ENCODE measurements around the gene ACOT7.
"Not testable (repeated sequence)": the region's sequence is repeated elsewhere in the genome, so short reads cannot be mapped to it uniquely, and the experiment has no call there.

ACOT7 gene

GRCh38 chr1:6235296-6235677 is 158.3 kb downstream of the ACOT7 start:
- Histone ChIP-seq H3K27me3 (ENCODE audit: insufficient read depth, low read length) (peaks cover 3% of the 10 kb centered on the region), H3K9ac (ENCODE audit: low read depth, low read length) (peak overlapping the region; percentile 94), H3K9me3 (ENCODE audit: insufficient read depth, low read depth, low read length) (no peaks in the 10 kb centered on the region), H3K4me1 (ENCODE audit: insufficient read depth, low read length) (peaks cover 24% of the 10 kb centered on the region; the same call in 1 of the 2 replicates), H3K36me3 (ENCODE audit: insufficient read depth, low read depth, low read length) (peaks cover 40% of the 10 kb centered on the region), H3K27ac (ENCODE audit: low read length) (no peak overlapping the region), H3K4me3 (ENCODE audit: low read length) (peak overlapping the region; percentile 88)

- H3K4me3 ChIP-seq (ENCODE audit: low read length), result peak overlapping the region; percentile 88
- no peak overlapping the region for H3K27ac ChIP-seq (ENCODE audit: low read length)
- no peaks in the 10 kb centered on the region for H3K27me3 ChIP-seq (ENCODE audit: insufficient read depth, low read length)
- no peaks in the 10 kb centered on the region for H3K9me3 ChIP-seq (ENCODE audit: insufficient read depth, low read depth, low read length)
- peaks cover 46% of the 10 kb centered on the region for H3K36me3 ChIP-seq (ENCODE audit: insufficient read depth, low read depth, low read length)
- peak overlapping the region; percentile 94 for H3K9ac ChIP-seq (ENCODE audit: low read depth, low read length)
- H3K4me1 ChIP-seq (ENCODE audit: insufficient read depth, low read length), result peaks cover 18% of the 10 kb centered on the region; the same call in 1 of the 2 replicates
Measured at GRCh38 chr1:6234502-6235295, 158.9 kb downstream of the ACOT7 start.

GRCh38 chr1:6233376-6233775 is 160.2 kb downstream of the ACOT7 start:
- no peak overlapping the region for H3K4me3 ChIP-seq (ENCODE audit: low read length)
- H3K4me1 ChIP-seq (ENCODE audit: insufficient read depth, low read length), result peaks cover 10% of the 10 kb centered on the region; the same call in 1 of the 2 replicates
- H3K27me3 ChIP-seq (ENCODE audit: insufficient read depth, low read length), result no peaks in the 10 kb centered on the region
- H3K27ac ChIP-seq (ENCODE audit: low read length), result no peak overlapping the region
- peaks cover 57% of the 10 kb centered on the region for H3K36me3 ChIP-seq (ENCODE audit: insufficient read depth, low read depth, low read length)
- no peaks in the 10 kb centered on the region for H3K9me3 ChIP-seq (ENCODE audit: insufficient read depth, low read depth, low read length)
- H3K9ac ChIP-seq (ENCODE audit: low read depth, low read length), result peak overlapping the region; percentile 32; the same call in 1 of the 2 replicates

GRCh38 chr1:6225651-6226050 is 167.9 kb downstream of the ACOT7 start:
- H3K9ac ChIP-seq (ENCODE audit: low read depth, low read length), result no peak overlapping the region
- H3K27me3 ChIP-seq (ENCODE audit: insufficient read depth, low read length), result no peaks in the 10 kb centered on the region
- H3K27ac ChIP-seq (ENCODE audit: low read length), result no peak overlapping the region
- peaks cover 94% of the 10 kb centered on the region for H3K36me3 ChIP-seq (ENCODE audit: insufficient read depth, low read depth, low read length)
- no peak overlapping the region for H3K4me3 ChIP-seq (ENCODE audit: low read length)
- H3K9me3 ChIP-seq (ENCODE audit: insufficient read depth, low read depth, low read length), result no peaks in the 10 kb centered on the region
- H3K4me1 ChIP-seq (ENCODE audit: insufficient read depth, low read length), result no peaks in the 10 kb centered on the region

- Histone ChIP-seq H3K9ac (ENCODE audit: low read depth, low read length) (no peak overlapping the region), H3K36me3 (ENCODE audit: insufficient read depth, low read depth, low read length) (peaks cover 90% of the 10 kb centered on the region), H3K27me3 (ENCODE audit: insufficient read depth, low read length) (no peaks in the 10 kb centered on the region), H3K4me1 (ENCODE audit: insufficient read depth, low read length) (no peaks in the 10 kb centered on the region), H3K4me3 (ENCODE audit: low read length) (no peak overlapping the region), H3K27ac (ENCODE audit: low read length) (no peak overlapping the region), H3K9me3 (ENCODE audit: insufficient read depth, low read depth, low read length) (no peaks in the 10 kb centered on the region)
Measured at GRCh38 chr1:6224718-6225117, 168.8 kb downstream of the ACOT7 start.

GRCh38 chr1:6223617-6224016 is 169.9 kb downstream of the ACOT7 start:
- peaks cover 82% of the 10 kb centered on the region for H3K36me3 ChIP-seq (ENCODE audit: insufficient read depth, low read depth, low read length)
- no peak overlapping the region for H3K4me3 ChIP-seq (ENCODE audit: low read length)
- no peaks in the 10 kb centered on the region for H3K9me3 ChIP-seq (ENCODE audit: insufficient read depth, low read depth, low read length)
- no peaks in the 10 kb centered on the region for H3K27me3 ChIP-seq (ENCODE audit: insufficient read depth, low read length)
- H3K27ac ChIP-seq (ENCODE audit: low read length), result no peak overlapping the region
- no peaks in the 10 kb centered on the region for H3K4me1 ChIP-seq (ENCODE audit: insufficient read depth, low read length)
- no peak overlapping the region for H3K9ac ChIP-seq (ENCODE audit: low read depth, low read length)

GRCh38 chr1:6222636-6223035 is 170.9 kb downstream of the ACOT7 start:
- no peak overlapping the region for H3K27ac ChIP-seq (ENCODE audit: low read length)
- no peak overlapping the region for H3K9ac ChIP-seq (ENCODE audit: low read depth, low read length)
- no peak overlapping the region for H3K4me3 ChIP-seq (ENCODE audit: low read length)
- H3K36me3 ChIP-seq (ENCODE audit: insufficient read depth, low read depth, low read length), result peaks cover 72% of the 10 kb centered on the region
- no peaks in the 10 kb centered on the region for H3K27me3 ChIP-seq (ENCODE audit: insufficient read depth, low read length)
- H3K4me1 ChIP-seq (ENCODE audit: insufficient read depth, low read length), result no peaks in the 10 kb centered on the region
- H3K9me3 ChIP-seq (ENCODE audit: insufficient read depth, low read depth, low read length), result no peaks in the 10 kb centered on the region

GRCh38 chr1:6221210-6221784 is 172.3 kb downstream of the ACOT7 start:
- no peaks in the 10 kb centered on the region for H3K27me3 ChIP-seq (ENCODE audit: insufficient read depth, low read length)
- H3K36me3 ChIP-seq (ENCODE audit: insufficient read depth, low read depth, low read length), result peaks cover 59% of the 10 kb centered on the region
- H3K4me1 ChIP-seq (ENCODE audit: insufficient read depth, low read length), result no peaks in the 10 kb centered on the region
- H3K4me3 ChIP-seq (ENCODE audit: low read length), result no peak overlapping the region
- H3K9ac ChIP-seq (ENCODE audit: low read depth, low read length), result no peak overlapping the region
- no peak overlapping the region for H3K27ac ChIP-seq (ENCODE audit: low read length)
- no peaks in the 10 kb centered on the region for H3K9me3 ChIP-seq (ENCODE audit: insufficient read depth, low read depth, low read length)

GRCh38 chr1:6220236-6220635 is 173.3 kb downstream of the ACOT7 start:
- Histone ChIP-seq H3K27ac (ENCODE audit: low read length) (no peak overlapping the region), H3K4me1 (ENCODE audit: insufficient read depth, low read length) (no peaks in the 10 kb centered on the region), H3K9me3 (ENCODE audit: insufficient read depth, low read depth, low read length) (no peaks in the 10 kb centered on the region), H3K4me3 (ENCODE audit: low read length) (no peak overlapping the region), H3K9ac (ENCODE audit: low read depth, low read length) (no peak overlapping the region), H3K27me3 (ENCODE audit: insufficient read depth, low read length) (no peaks in the 10 kb centered on the region), H3K36me3 (ENCODE audit: insufficient read depth, low read depth, low read length) (peaks cover 49% of the 10 kb centered on the region)

- peaks cover 43% of the 10 kb centered on the region for H3K36me3 ChIP-seq (ENCODE audit: insufficient read depth, low read depth, low read length)
- not testable (repeated sequence) for H3K4me1 ChIP-seq (ENCODE audit: insufficient read depth, low read length); H3K9me3 ChIP-seq (ENCODE audit: insufficient read depth, low read depth, low read length); H3K4me3 ChIP-seq (ENCODE audit: low read length); H3K27ac ChIP-seq (ENCODE audit: low read length); H3K9ac ChIP-seq (ENCODE audit: low read depth, low read length); H3K27me3 ChIP-seq (ENCODE audit: insufficient read depth, low read length)
Measured at GRCh38 chr1:6219641-6220040, 173.9 kb downstream of the ACOT7 start.

- Histone ChIP-seq H3K27ac (ENCODE audit: low read length) (no peak overlapping the region), H3K9ac (ENCODE audit: low read depth, low read length) (no peak overlapping the region; the same call in 1 of the 2 replicates), H3K9me3 (ENCODE audit: insufficient read depth, low read depth, low read length) (no peaks in the 10 kb centered on the region), H3K27me3 (ENCODE audit: insufficient read depth, low read length) (no peaks in the 10 kb centered on the region), H3K4me1 (ENCODE audit: insufficient read depth, low read length) (no peaks in the 10 kb centered on the region), H3K36me3 (ENCODE audit: insufficient read depth, low read depth, low read length) (peaks cover 32% of the 10 kb centered on the region), H3K4me3 (ENCODE audit: low read length) (no peak overlapping the region)
Measured at GRCh38 chr1:6218375-6219164, 175.0 kb downstream of the ACOT7 start.

Data from iPS-20b (cell line).